Breast epithelium (tissue), 4 donors: ENCODE data around the gene SNX20. TPM values are rescaled to one million over a fixed set of nuclear protein-coding genes. Genes with fewer than 3 reads are reported as not detected.

Source experiments
- DNase-seq, 2 donors: peaks; one replicate each; pipeline ENCODE4 v3.0.0-alpha.2; 2019; ENCODE audit warnings: low spot score in 2 of 2
- H3K27ac ChIP-seq, 2 donors: fragments of 200-600 bp; sonication (generic) in 1 of 2; one replicate each; pipeline ENCODE4 v1.5.1; 2016 to 2019; ENCODE audit warnings: mild to moderate bottlenecking in 1 of 2
- H3K27me3 ChIP-seq, 2 donors: fragments of 200-600 bp; sonication (generic) in 1 of 2; one replicate each; pipeline versions ENCODE4 v1.5.1 to v1.6.0; 2017 to 2019; ENCODE audit warnings: control low read depth in 1 of 2, mild to moderate bottlenecking in 1 of 2
- H3K36me3 ChIP-seq: fragments of 200-600 bp; one replicate; pipeline ENCODE4 v1.5.1; 2019
- H3K4me1 ChIP-seq, 2 donors: fragments of 200-600 bp; sonication (generic); one replicate each; pipeline ENCODE4 v1.5.1; 2016 to 2019; ENCODE audit warnings: control low read depth in 1 of 2
- H3K4me3 ChIP-seq, 3 donors: fragments of 200-600 bp; sonication (generic); 1 replicate in 2 of 3; 2 replicates in 1 of 3; pipeline ENCODE4 v1.5.1; 2016 to 2019; ENCODE audit warnings: mild to moderate bottlenecking in 3 of 3, moderate library complexity in 2 of 3
- H3K9me3 ChIP-seq, 2 donors: fragments of 200-600 bp; sonication (generic) in 1 of 2; one replicate each; pipeline ENCODE4 v1.5.1; 2016 to 2019; ENCODE audit warnings: control low read depth in 1 of 2
- CTCF ChIP-seq, 3 donors: fragments of 450-650 bp; IDR thresholded peaks; one replicate each; pipeline ENCODE4 v1.5.1; 2016 to 2017; ENCODE audit warnings: antibody characterized with exemption in 3 of 3, mild to moderate bottlenecking in 3 of 3, moderate library complexity in 3 of 3
- POLR2A ChIP-seq: fragments of 450-650 bp; IDR thresholded peaks from one replicate; pipeline ENCODE4 v1.6.1; 2016; ENCODE audit warnings: antibody characterized with exemption, mild to moderate bottlenecking, moderate library complexity
- POLR2AphosphoS5 ChIP-seq, 3 donors: sonication (generic); formaldehyde crosslinking; IDR thresholded peaks; one replicate each; pipeline ENCODE4 v1.6.1; 2017; ENCODE audit warnings: antibody characterized with exemption in 3 of 3
- intact Hi-C: fragments of 100-400 bp; cut with DNase I; formaldehyde crosslinking; loops from one replicate; pipeline ENCODE4 v1.15.1; 2023; ENCODE audit warnings: low total_unique reads
- total RNA-seq, 3 donors: library from RNA; depleted of rRNA; stranded (reverse); fragments of >200 nt; gene quantifications; one replicate each; pipeline ENCODE4 v1.1.0, GENCODE V29; 2016

SNX20 gene
- total RNA-seq, 3 donors from 2014 or later, result 1.3 to 2.9 (median 2.7) TPM

- Histone ChIP-seq H3K27me3 (no peaks in the 10 kb centered on the region), H3K27ac (no peak overlapping the region)
Observed at GRCh38 chr16:50653633-50654519, 27.2 kb downstream of the SNX20 start.

GRCh38 chr16:50652836-50653425 lies 28.2 kb downstream of the SNX20 start:
- Histone ChIP-seq H3K9me3 (no peaks in the 10 kb centered on the region), H3K27me3 (no peaks in the 10 kb centered on the region), H3K4me3 (no peak overlapping the region), H3K36me3 (no peaks in the 10 kb centered on the region), H3K4me1 (no peaks in the 10 kb centered on the region), H3K27ac (no peak overlapping the region)
- no peak for DNase-seq
- intact Hi-C loops, result no loop called here
- no peak for TF ChIP-seq POLR2A
- no peak for TF ChIP-seq POLR2AphosphoS5 (IDR thresholded peaks at IDR 0.05)
- TF ChIP-seq CTCF (IDR thresholded peaks at IDR 0.05), result no peak

More at GRCh38 chr16:50653633-50654519, 27.2 kb downstream of the SNX20 start:
- Histone ChIP-seq H3K4me1 (no peaks in the 10 kb centered on the region), H3K4me3 (no peak overlapping the region), H3K36me3 (no peaks in the 10 kb centered on the region), H3K9me3 (no peaks in the 10 kb centered on the region)
- no peak for TF ChIP-seq POLR2A
- no peak for TF ChIP-seq CTCF (IDR thresholded peaks at IDR 0.05)
- no peak for TF ChIP-seq POLR2AphosphoS5 (IDR thresholded peaks at IDR 0.05)
- DNase-seq, result no peak
- intact Hi-C loops, result no loop called here

GRCh38 chr16:50651835-50652438 lies 29.2 kb downstream of the SNX20 start:
- TF ChIP-seq POLR2A (no peak), CTCF (IDR thresholded peaks at IDR 0.05) (no peak), POLR2AphosphoS5 (IDR thresholded peaks at IDR 0.05) (no peak)
- Histone ChIP-seq H3K27ac (no peak overlapping the region), H3K4me1 (no peaks in the 10 kb centered on the region), H3K4me3 (no peak overlapping the region), H3K36me3 (no peaks in the 10 kb centered on the region), H3K9me3 (no peaks in the 10 kb centered on the region), H3K27me3 (no peaks in the 10 kb centered on the region)
- DNase-seq, result no peak
- intact Hi-C loops, result no loop called here

GRCh38 chr16:50646345-50646744 lies 34.8 kb downstream of the SNX20 start:
- TF ChIP-seq CTCF (IDR thresholded peaks at IDR 0.05) (no peak), POLR2AphosphoS5 (IDR thresholded peaks at IDR 0.05) (no peak), POLR2A (no peak)
- no peak for DNase-seq
- intact Hi-C loops, result loop anchor here (5.0 kb wide), 1 partner anchor 1451 kb away; no protein-coding TSS in a partner anchor

More at GRCh38 chr16:50646345-50646744, 34.8 kb downstream of the SNX20 start:
- Histone ChIP-seq H3K27me3 (no peaks in the 10 kb centered on the region), H3K4me1 (no peaks in the 10 kb centered on the region), H3K4me3 (no peak overlapping the region), H3K9me3 (no peaks in the 10 kb centered on the region), H3K27ac (no peak overlapping the region), H3K36me3 (no peaks in the 10 kb centered on the region)
